Peyer's patch (tissue), 4 donors: ENCODE results near the gene ALDH7A1. TPM values are rescaled to one million over a fixed set of nuclear protein-coding genes. Genes with fewer than 3 reads are reported as not detected.

Experiments used
- DNase-seq, 3 donors: peaks; one replicate each; pipeline ENCODE4 v3.0.0-alpha.2; 2017 to 2019
- H3K27ac ChIP-seq, 4 donors: fragments of 200-600 bp; sonication (generic); one replicate each; pipeline ENCODE4 v1.5.1; 2016 to 2019
- H3K27me3 ChIP-seq, 2 donors: fragments of 200-600 bp; sonication (generic); one replicate each; pipeline ENCODE4 v1.5.1; 2019
- H3K36me3 ChIP-seq, 3 donors: fragments of 200-600 bp; sonication (generic); one replicate each; pipeline ENCODE4 v1.5.1; 2016 to 2019
- H3K4me1 ChIP-seq, 4 donors: fragments of 200-600 bp; sonication (generic); one replicate each; pipeline ENCODE4 v1.5.1; 2016 to 2019
- H3K4me3 ChIP-seq, 4 donors: fragments of 200-600 bp; sonication (generic); 1 replicate in 3 of 4; 2 replicates in 1 of 4; pipeline ENCODE4 v1.5.1; 2016 to 2019; ENCODE audit warnings: mild to moderate bottlenecking in 1 of 4
- H3K9me3 ChIP-seq, 4 donors: fragments of 200-600 bp; sonication (generic); one replicate each; pipeline ENCODE4 v1.5.1; 2016 to 2019; ENCODE audit warnings: mild to moderate bottlenecking in 1 of 4
- POLR2A ChIP-seq, 2 donors: fragments of 450-650 bp; IDR thresholded peaks; one replicate each; pipeline ENCODE4 v1.5.1; 2017; ENCODE audit warnings: antibody characterized with exemption in 2 of 2, mild to moderate bottlenecking in 2 of 2, moderate library complexity in 2 of 2
- total RNA-seq, 4 donors: library from RNA; depleted of rRNA; stranded (reverse); fragments of >200 nt; gene quantifications; one replicate each; pipeline ENCODE4 v1.1.0, GENCODE V29; 2016
- TF ChIP-seq, protein P1 (sequence below), 6 experiments: fragments of 450-650 bp in 4 of 6; fragments of 200-600 bp in 2 of 6; sonication (generic) in 1 of 6; IDR thresholded peaks; one replicate each; pipeline ENCODE4 v1.5.1; 2017 to 2019; ENCODE audit warnings: antibody characterized with exemption in 6 of 6, mild to moderate bottlenecking in 3 of 6, moderate library complexity in 1 of 6

The ALDH7A1 gene
- total RNA-seq, 4 donors from 2014 or later: 19.4 to 25.7 (median 22.0) TPM

- no peak for DNase-seq
- Histone ChIP-seq H3K4me3 (no peak overlapping the region), H3K27ac (no peak overlapping the region), H3K9me3 (no peaks in the 10 kb centered on the region), H3K27me3 (no peaks in the 10 kb centered on the region), H3K36me3 (no peaks in the 10 kb centered on the region), H3K4me1 (peaks cover 0 to 11% (median 0%) of the 10 kb centered on the region in 4 donors)
- TF ChIP-seq, protein P1, sequence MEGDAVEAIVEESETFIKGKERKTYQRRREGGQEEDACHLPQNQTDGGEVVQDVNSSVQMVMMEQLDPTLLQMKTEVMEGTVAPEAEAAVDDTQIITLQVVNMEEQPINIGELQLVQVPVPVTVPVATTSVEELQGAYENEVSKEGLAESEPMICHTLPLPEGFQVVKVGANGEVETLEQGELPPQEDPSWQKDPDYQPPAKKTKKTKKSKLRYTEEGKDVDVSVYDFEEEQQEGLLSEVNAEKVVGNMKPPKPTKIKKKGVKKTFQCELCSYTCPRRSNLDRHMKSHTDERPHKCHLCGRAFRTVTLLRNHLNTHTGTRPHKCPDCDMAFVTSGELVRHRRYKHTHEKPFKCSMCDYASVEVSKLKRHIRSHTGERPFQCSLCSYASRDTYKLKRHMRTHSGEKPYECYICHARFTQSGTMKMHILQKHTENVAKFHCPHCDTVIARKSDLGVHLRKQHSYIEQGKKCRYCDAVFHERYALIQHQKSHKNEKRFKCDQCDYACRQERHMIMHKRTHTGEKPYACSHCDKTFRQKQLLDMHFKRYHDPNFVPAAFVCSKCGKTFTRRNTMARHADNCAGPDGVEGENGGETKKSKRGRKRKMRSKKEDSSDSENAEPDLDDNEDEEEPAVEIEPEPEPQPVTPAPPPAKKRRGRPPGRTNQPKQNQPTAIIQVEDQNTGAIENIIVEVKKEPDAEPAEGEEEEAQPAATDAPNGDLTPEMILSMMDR (IDR thresholded peaks at IDR 0.05): no peak
- TF ChIP-seq POLR2A (IDR thresholded peaks at IDR 0.05): no peak
Measured at GRCh38 chr5:126515337-126515736, 79.7 kb downstream of the ALDH7A1 start.

- Histone ChIP-seq H3K36me3 (no peaks in the 10 kb centered on the region), H3K9me3 (no peaks in the 10 kb centered on the region), H3K4me3 (no peak overlapping the region), H3K27me3 (no peaks in the 10 kb centered on the region), H3K4me1 (peaks cover 0 to 7% (median under 1%) of the 10 kb centered on the region in 4 donors), H3K27ac (peak overlapping the region in 2 of 4 donors; percentile 53 to 54)
- DNase-seq: no peak
- TF ChIP-seq, protein P1 (IDR thresholded peaks at IDR 0.05): no peak
Measured at GRCh38 chr5:126514558-126515141, 80.4 kb downstream of the ALDH7A1 start.

GRCh38 chr5:126514131-126514557 is 80.9 kb downstream of the ALDH7A1 start:
- Histone ChIP-seq H3K9me3 (no peaks in the 10 kb centered on the region), H3K27me3 (no peaks in the 10 kb centered on the region), H3K4me3 (no peak overlapping the region), H3K4me1 (peaks cover 0 to 7% (median 3%) of the 10 kb centered on the region in 4 donors), H3K36me3 (no peaks in the 10 kb centered on the region), H3K27ac (peak overlapping the region in 2 of 4 donors; percentile 53 to 54)
- no peak for DNase-seq
- TF ChIP-seq, protein P1 (IDR thresholded peaks at IDR 0.05): no peak
- TF ChIP-seq POLR2A (IDR thresholded peaks at IDR 0.05): no peak

- peaks cover 0 to 7% (median 3%) of the 10 kb centered on the region in 4 donors for H3K4me1 ChIP-seq
- DNase-seq: no peak
- H3K27me3 ChIP-seq: no peaks in the 10 kb centered on the region
- H3K27ac ChIP-seq: peak overlapping the region in 3 of 4 donors; percentile 42 to 54 (median 53)
- H3K36me3 ChIP-seq: no peaks in the 10 kb centered on the region
- no peaks in the 10 kb centered on the region for H3K9me3 ChIP-seq
- no peak overlapping the region for H3K4me3 ChIP-seq
- TF ChIP-seq, protein P1 (IDR thresholded peaks at IDR 0.05): no peak
- TF ChIP-seq POLR2A (IDR thresholded peaks at IDR 0.05): no peak
Measured at GRCh38 chr5:126513703-126514102, 81.3 kb downstream of the ALDH7A1 start.

- Histone ChIP-seq H3K27ac (peak overlapping the region; percentile 0 to 54 (median 48)), H3K4me3 (no peak overlapping the region), H3K27me3 (no peaks in the 10 kb centered on the region)
Measured at GRCh38 chr5:126513302-126513701, 81.7 kb downstream of the ALDH7A1 start.

More at GRCh38 chr5:126513302-126513701, 81.7 kb downstream of the ALDH7A1 start:
- TF ChIP-seq POLR2A (IDR thresholded peaks at IDR 0.05): no peak
- TF ChIP-seq, protein P1 (IDR thresholded peaks at IDR 0.05): no peak
- no peak for DNase-seq
- H3K9me3 ChIP-seq: no peaks in the 10 kb centered on the region
- no peaks in the 10 kb centered on the region for H3K36me3 ChIP-seq
- peaks cover 0 to 7% (median 3%) of the 10 kb centered on the region in 4 donors for H3K4me1 ChIP-seq
